ENCODE measurements around the gene IQCN. TPM values are rescaled to one million over a fixed set of nuclear protein-coding genes. Genes with fewer than 3 reads are reported as not detected.

The IQCN gene
- total RNA-seq: under 0.01 TPM in 2 replicates

DNA sequence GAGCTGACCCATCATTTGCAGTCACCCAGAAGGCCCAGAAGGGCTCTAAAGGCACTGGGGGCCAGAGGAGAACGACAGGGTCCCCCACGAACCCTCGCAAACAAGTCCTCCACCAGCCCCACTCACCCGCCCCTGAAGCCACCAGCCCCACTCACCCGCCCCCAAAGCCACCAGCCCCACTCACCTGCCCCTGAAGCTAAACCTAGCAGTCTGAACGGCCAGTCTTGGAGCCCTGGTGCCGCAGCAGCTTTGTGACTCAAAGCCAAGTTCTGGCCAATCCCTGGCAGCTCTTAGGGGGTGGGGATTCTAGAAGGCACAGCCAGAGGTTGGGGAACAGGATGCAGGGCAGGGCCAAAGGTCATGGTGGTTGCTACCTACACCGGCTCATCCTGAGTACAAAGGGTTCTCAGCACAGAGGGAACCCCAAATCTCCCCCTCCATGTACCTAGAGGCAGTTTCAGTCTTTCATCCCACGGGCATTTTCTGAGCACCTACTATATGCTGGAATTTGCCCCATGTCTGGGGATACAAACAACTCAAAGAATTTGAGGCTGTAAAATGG is at the start of gene IQCN:
TSS of gene IQCN (minus strand) at position 234 of the 562 bp plus-strand sequence. CDS start 4,974 bp downstream, outside the sequence.
- DNase-seq (ENCODE audit: low read depth in 2 of 2): peak; percentile 28 to 65

- peak; percentile 97 to 98 for DNase-seq (ENCODE audit: low read depth in 2 of 2)
Measured at GRCh38 chr19:18322759-18323460, 48.7 kb upstream of the IQCN start, which contains the start of gene LSM4. Gene LSM4 (minus strand): TSS chr19:18323076. CDS start chr19:18323020, 56 bp downstream.

GRCh38 chr19:18322318-18322758 is 48.1 kb upstream of the IQCN start:
- DNase-seq (ENCODE audit: low read depth in 2 of 2): peak; percentile 20 to 56

- peak in 1 of 2 donors; percentile 31 for DNase-seq (ENCODE audit: low read depth in 2 of 2)
Measured at GRCh38 chr19:18321734-18322102, 47.5 kb upstream of the IQCN start.

GRCh38 chr19:18320865-18321733 is 46.8 kb upstream of the IQCN start:
- DNase-seq (ENCODE audit: low read depth in 2 of 2): peak; percentile 41 to 73

GRCh38 chr19:18319591-18320135 is 45.4 kb upstream of the IQCN start:
- no peak for DNase-seq (ENCODE audit: low read depth in 2 of 2)

GRCh38 chr19:18317961-18318800 is 43.9 kb upstream of the IQCN start:
- peak; percentile 49 to 62 for DNase-seq (ENCODE audit: low read depth in 2 of 2)

GRCh38 chr19:18313398-18313797 is 39.1 kb upstream of the IQCN start:
- no peak for DNase-seq (ENCODE audit: low read depth in 2 of 2)

DNA sequence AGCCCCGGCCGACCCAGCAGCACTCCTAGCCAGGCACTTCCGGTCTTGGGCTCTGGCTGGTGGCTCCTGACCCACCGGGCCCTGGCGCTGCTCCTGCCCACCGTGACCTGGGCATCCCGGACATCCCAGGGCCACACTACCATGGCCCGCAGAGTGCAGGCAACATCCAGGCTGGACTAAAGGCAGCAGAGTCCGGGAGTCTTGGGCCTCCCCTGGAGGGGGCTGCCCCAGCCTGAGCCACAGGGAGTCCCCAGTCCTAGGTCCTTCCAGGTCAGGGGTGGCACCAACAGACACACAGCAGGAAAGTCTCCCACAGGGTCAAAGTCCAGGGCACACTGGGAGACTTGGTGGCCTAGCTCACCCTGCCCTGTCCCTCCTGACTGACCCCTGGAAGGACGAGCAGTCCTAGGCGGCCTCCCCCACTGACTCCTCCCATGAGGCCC is 37.9 kb upstream of the IQCN start:
- DNase-seq (ENCODE audit: low read depth in 2 of 2): no peak

GRCh38 chr19:18311502-18312091 is 37.3 kb upstream of the IQCN start:
- DNase-seq (ENCODE audit: low read depth in 2 of 2): no peak

GRCh38 chr19:18310966-18311365 is 36.7 kb upstream of the IQCN start:
- no peak for DNase-seq (ENCODE audit: low read depth in 2 of 2)

DNA sequence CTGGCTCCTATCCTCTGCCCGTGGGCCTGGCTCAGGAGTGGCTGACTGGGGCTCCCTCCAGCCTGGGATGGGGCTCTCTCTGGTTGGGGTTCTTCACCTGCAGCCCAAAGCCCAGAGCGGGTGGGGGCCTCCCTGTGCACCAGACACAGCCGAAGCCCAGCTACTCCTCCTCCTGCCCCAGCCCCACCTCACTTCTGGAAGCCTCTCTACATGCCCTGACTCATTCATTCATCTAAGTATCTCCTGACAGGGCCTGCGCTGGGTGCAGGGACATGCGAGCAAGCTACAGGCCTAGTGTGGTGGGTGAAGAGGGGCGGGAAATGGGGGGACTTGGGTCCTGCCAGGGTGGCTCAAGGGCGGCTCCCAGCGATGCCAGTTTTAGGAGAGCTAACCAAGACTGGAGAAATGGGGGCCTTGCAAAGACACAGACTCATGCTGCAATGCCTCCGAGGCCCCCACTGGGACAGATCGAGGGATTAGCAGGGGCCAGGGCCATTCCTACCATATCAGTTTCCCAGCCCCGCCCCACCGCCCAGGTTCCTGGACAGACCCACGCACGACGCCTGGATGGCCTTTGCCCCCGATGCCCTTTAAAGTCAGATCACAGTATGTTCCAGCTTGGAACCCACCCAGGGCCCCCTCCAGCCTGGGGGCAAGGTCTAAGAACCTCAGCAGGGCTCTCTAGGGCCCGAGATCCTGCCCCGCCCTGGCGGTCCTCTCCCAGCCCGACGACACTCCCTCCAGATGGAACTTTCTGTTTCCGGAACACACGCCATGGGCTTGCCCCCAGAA is 36.1 kb upstream of the IQCN start:
- no peak for DNase-seq (ENCODE audit: low read depth in 2 of 2)

DNA sequence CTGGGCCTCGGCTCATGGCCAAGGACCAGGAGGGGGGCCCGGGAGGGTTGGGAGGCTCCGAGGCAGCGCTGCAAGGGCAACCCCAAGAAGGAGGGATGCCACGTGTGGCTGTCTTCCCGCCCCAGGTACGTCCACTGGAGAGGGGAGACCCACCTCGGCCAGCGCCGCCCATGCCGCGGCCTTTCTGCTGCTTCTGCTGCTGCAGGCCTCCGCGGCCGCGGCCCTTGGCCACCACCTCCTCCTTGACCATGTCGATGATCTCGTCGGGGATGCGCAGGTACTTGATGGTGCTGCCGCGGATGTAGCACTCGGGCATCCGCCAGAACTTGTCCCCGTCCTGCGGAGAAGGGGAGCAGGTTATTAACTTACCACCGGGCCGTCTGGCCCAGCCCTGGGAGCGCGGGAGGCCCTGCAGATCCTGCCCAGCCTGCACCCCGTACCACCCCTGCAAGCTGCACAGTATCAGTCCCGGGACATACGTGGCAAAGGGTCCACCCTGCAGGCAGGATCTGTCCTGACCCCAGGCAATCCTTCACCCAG is 35.3 kb upstream of the IQCN start:
- no peak for DNase-seq (ENCODE audit: low read depth in 2 of 2)

- no peak for DNase-seq (ENCODE audit: low read depth in 2 of 2)
Measured at GRCh38 chr19:18308948-18309325, 34.7 kb upstream of the IQCN start.

DNA sequence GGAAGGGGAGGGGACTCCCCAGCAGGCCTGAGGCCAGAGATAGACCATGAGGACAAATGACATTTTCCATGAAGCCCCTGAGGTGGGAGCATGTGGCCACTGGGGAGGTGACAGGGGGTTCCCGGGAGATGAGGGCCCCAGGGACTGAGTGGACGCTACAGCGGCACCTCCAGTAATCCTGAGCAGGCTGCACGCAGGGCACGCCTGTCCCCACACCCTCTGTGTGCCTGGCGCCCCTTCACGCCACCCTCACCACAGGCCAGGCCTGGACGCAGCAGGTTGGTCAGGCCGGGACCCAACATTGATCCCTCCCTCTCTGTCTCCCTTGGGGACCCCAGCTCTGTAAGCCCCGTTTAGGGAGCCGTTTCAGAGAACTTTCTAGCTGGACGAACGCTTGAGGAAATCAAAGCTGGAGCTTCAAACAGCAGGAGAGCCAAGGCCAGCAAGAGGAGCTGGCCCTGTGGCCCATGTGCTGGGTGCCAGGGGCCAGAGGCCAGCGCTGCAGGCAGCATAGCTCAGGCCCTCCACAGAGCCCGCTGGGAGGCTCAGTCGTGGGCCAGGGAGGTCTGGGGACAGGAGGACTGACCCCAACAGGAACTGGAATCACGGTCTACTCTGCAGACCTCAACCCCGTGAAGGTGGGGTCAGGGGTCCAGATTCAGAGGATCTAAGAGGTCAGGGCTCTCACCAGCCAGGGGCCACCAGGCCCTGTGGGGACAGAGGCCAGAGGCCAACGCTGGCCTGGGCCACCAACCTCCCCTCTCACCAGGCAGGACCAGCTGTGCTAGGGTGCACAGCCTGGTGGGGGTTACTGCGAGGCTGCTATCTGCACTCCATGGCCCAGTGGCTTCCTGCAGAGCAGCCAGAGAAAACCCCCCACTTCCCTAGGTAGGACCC is 34.0 kb upstream of the IQCN start:
- DNase-seq (ENCODE audit: low read depth in 2 of 2): no peak

DNA sequence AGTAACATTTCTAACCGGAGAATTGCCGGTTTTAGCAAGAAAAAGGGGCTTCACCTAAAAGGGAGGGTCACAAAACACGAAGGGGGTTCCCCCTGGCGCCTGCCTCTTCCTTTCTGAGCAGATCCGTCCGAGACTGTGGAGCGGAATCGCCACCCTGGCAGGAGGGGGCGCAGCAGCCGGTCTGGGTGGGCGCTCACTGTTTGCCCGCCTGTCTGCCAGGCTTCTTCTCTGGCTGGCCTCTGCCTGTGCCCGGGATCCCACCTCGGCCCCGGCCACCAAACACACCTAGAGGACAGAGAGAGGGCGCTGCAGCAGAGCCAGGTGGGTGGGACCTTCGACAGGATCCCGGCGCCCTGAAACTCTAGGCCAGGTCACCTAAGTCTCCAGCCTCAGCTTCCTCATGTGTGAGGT is 33.0 kb upstream of the IQCN start:
- no peak for DNase-seq (ENCODE audit: low read depth in 2 of 2)

DNA sequence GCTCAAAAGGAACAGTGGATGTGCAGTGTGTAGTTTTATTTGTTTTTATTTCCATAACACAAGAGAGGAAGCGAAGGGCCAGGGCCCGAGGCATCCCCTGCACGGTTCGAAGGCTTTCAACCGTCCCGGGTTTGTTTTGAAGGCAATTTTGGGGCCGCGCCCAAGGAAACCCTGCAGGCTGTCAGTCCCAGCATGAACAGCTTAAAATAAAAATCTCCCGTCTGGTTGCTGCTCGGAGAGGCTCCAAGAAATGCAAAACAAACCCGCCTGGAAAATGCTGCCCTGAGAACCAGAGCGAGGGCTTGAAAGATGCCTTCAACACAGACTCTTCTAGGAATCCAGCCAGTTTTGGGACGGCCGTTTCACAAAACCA is 32.6 kb upstream of the IQCN start:
- DNase-seq (ENCODE audit: low read depth in 2 of 2): no peak

DNA sequence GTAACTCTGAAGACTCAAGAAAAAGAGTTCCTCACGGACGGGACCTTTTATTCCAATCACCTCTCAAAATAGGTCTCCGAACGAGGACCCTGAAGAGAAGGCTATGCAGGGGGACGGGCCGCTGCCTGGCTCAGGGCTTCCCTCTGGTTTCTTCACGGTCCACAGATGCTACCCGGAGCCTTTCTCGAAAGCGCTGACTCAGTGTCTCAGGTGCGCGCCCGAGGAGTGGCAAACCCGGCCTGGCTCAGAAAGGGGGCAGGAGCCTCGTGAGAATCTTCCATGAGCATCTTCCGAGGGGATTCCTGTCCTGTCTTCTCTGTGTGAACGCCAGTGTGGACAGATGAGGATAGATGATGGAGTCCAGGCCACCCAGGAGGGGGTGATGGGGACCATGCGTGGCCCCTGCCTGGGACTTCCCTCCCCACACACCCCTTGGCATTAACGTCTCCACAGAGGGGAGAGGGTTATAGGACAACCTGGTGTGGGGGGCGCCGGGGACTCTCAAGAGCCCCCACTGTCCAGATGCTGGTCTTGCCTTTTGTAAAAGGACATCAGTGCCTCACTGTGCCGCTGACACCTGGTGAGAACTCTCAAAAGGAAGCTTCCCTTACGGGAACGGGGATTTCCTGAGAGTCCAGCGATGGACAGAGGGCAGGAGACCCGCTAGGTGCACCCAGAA is 32.1 kb upstream of the IQCN start:
- DNase-seq (ENCODE audit: low read depth in 2 of 2): no peak

All from lung microvascular endothelial cell (primary cell).